ENCODE data around the gene GSC2.

GSC2 gene

DNA sequence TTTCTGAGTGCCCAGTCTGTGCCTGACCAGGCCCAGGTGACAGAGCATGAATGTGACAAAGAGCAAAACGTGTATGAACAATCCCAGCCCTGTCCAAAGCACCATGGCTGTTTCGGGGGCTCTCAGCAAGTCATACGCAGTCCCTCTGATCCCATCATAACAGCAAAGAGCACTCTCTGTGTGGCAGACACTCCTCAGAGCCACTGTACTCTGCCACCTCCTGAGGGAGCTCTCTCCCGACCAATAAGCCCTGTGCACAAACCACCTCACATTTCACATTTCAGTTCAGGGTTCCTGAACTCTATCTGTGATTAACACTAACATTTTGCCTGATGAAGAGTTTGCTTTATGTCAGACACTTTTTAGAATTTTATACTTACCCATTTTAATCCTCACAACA lies 34.5 kb downstream of the GSC2 start:
- no peak for DNase-seq

DNA sequence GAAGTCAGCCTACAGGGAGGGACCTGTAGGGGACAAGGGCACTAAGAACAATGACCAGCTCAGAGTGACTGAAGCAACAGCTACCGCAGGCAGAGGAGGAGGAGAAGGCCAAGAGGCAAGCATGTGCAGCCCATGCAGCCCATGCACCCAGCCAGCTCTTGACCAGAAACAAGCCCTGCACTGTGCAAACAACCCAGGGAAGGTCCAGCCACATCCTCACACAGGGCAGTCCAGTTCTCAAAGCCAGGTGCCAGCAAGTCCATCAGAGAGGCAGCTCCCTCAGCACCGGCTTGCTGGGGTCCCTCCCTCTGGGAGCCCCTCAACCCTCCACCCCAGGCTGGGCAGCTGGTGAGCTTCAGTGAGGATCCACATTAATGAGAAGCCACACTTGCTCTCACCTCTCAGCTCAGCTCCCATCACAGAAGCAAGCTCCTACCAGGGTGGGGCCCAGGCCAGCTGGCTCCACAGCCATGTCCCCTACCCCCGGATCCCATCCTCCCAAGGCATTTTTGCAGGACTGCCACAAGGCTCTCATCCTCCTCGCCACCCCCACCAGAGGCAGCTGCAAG lies 35.0 kb downstream of the GSC2 start:
- no peak for DNase-seq

DNA sequence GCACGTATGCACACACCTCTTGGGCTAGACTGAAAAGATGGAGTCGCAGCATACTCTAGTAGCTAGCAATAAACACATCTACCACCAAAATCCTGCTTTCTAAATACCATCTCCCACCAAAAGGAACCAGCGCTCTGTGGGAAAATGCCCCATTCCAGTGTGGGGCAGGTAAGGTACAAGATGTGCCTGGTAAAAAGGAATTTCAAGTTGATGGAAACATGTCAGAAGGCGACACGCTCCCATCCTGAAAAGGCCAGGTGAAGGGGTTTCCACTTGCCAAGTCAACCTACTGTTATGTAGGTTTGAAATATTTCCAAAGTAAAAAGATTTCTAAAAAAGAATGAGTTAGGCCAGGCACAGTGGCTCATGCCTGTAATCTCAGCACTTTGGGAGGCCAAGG lies 36.7 kb downstream of the GSC2 start:
- DNase-seq: no peak

DNA sequence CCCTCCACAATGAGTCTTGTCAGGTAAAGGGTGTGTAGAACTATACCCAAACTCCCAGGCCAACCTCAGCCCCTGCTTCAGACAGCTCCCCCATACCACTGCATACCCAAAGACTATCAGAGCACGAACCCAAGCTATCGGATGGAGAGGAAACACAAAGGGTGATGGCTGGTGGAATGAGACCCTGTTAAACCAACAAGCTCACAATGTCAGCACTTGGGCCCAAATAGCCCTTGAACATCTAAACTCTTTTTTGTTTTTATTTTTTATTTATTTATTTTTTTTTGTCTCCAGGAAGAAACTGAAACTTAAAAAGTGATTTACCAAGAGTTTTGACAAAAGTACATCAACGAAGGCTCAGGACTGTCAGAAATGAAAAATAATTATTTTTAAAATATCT lies 38.5 kb downstream of the GSC2 start:
- no peak for DNase-seq

DNA sequence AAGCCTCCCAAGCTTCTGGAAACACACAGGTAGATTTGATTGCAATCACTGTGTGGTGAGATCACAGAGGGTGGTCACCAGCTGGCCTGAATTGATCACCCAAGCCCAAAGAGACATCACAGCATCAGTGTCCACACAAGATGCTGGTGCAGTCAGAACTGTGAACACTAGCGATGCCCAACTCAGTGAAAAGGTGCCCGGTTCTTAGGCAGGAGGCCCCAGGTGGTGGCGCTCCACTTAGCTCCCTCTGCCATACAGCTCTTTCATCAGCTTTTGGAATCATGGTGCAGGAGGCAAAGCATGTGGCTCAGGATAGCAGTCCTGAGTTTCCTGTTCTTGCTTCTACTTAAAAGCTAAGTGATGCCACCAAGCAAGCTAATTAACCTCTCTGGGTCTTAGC lies 39.0 kb downstream of the GSC2 start:
- no peak for DNase-seq

DNA sequence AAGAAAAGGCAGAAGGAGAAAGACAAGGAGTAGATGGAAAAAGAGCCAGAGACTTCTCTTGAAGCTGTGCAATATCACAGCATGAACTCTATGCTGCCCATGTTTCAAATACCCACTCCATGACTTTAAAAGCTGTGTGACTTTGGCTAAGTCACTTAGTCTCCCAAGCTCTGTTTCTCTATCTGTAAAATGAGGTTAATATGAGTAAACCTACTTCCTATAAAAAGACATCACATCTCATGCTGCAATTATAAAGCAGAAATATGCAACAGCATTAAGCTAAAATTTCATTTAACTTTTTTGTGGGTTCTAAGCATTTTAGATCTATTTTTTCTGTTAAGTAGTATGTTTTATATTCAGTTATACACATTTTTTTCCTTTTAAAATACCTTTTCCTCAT lies 39.4 kb downstream of the GSC2 start:
- DNase-seq: no peak

DNA sequence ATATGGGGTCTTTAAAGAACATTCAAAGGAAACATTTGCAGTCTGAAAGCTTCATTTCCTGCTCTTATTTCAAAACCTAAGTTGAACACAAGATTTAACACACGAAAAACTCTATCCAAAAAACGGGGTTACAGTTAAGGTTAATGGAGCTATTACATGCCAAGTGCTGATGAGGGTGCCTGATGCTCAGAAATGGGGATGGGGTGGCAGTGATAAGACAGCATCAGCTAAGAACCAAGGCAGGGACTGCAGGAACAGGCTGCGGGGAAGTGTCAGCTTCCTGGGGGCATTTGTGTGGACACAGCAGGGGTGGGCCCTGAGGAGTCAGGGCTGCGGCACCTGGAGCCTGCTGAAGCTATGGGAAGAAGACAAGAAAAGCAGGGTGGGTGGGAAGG lies 40.0 kb downstream of the GSC2 start:
- no peak for DNase-seq

DNA sequence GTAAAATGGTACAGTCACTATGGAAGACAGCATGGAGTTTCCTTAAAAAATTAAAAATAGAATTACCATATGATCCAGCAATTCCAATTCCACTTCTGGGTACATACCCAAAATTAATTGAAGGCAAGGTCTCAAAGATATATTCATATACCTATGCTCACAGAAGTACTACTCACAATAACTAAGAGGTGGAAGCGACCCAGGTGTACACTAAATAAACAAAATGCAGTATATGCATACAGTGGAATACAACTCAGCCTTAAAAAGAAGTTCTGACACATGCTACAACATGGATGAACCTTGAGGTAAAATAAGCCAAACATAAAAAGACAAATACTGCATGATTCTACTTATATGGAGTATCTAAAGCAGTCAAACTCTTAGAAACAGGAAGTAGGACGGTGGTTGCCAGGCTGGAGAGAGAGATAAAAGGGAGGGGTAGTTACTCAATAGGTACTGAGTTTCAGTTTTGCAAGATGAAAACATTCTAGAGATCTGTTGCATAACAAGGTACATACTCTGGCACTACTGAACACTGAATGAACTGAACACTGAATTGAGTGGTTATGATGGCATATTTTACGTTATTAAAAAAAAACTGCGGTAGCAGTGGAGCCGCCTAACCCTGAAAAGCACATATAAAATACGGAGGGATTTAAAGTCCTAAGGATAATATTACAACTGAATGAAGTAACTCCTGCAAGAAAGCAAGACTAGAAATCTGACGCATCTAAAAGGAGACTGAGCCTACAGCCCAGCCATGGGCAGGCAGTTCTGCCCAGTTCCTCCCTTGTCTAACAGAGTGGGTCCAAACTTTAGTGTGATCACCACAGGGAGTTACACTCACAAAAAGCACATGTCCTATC lies 40.7 kb downstream of the GSC2 start:
- DNase-seq: peak; percentile 16

DNA sequence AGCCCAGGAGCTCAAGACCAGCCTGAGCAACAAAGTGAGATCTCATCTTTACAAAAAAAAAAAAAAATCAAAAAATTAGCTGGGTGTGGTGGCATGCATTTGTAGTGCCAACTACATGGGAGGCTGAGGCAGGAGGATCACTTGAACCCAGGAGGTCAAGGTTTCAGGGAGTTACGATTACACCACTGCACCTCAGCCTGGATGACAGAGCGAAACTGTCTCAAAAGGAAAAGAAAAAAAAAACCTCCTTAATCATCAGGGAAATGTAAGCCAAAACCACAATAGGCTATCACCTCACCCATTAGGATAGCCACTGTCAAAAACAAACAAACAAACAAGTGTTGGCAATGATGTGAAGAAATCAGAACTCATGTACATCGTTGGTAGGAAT lies 41.3 kb downstream of the GSC2 start:
- DNase-seq: no peak

DNA sequence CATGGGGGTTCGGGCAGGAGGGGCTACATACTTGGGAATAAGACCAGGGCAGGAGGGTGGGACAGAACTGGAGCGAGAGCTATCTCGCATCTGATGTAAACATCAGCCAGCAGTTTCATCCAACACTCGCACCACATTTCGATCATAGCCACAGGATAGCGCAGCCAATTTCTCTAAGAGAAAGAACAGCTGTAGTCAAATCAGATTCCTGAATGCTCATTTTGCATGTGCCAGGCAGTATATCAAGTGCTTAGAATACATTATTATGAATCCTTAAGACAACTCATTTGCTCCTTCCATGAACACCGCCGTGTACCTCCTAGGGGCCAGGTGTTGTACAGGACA lies 42.4 kb downstream of the GSC2 start:
- DNase-seq: no peak

DNA sequence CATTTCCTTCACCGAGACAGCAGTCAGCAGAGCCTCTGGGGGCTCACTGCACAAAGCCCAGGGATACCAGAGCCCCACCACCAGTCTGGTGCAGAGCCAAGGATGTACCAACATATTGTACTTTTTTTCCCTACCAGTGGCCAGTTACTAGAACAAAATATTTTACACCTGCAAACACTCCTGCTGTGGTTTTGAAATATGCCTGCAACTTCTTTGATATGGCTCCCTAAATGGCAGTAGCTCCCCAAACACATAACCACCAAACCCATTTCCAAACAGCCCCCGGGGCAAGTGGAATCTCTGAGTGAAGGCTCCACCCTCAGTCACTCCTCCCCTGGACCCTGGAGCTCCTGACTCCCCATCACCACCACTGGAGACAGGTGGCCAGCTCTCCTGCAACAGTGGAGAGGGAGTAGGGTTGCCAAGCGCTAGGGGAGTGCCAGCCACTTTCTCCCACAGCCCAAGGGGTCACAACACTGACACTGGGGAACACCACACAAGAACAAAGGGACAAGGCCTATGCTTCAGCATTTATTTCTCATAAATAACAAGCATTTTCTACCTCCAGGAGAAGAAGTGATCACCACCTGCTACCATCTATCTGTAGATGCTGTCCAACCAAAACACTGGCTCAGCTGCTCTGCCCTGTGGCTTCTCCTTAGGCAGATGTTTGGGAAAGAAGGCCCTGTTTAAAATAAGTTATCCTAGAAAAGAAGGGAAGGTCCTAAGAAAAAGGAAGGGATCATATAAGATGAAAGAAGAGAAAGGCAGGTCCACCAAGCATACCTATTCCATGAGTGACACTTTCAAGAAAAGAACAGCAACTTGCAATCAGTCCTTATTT lies 43.0 kb downstream of the GSC2 start:
- no peak for DNase-seq

DNA sequence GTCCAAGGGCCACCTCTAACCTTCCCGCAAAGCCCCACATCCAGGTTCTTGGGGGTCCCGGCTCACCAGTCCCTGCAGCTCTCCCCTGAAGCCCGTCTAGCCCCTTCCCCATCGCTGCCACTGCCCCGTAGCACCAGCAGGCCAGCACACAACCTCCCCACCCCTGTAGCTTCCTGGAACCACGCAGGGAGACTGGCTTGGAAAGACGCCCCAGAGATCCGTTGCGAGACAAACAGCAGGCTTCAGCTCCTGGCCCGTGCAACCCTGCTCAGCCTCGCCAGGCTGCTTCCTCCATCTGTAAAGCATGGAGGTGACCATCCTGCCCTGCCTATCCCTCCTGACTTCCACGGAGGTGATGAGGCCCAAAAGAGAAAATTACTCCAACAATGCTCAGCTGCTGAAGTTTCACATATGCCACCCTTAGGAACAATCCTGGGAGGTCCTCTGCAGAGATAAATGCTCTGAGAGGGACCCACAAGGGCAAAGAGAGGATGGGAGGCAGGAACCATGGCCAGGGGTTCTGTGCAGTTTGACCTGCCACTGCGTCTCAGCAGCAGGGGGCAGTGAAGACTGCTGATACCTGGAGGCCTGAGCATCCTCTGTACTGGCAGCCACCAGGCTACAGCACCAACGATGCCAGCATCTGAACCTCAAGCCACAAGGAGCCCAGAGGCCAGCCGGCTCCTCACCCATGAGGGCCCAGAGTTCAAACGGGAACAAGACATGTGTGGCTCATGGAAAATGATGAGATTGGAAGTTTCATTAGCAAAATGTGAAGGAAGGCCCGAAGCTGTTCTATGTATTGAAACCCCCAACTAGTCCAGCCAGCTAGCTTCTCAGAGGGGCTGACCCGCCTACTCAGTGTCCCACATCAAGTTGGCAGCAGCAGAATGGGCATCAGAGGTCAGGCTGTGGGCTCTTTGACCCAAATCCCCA lies 44.0 kb downstream of the GSC2 start:
- no peak for DNase-seq

DNA sequence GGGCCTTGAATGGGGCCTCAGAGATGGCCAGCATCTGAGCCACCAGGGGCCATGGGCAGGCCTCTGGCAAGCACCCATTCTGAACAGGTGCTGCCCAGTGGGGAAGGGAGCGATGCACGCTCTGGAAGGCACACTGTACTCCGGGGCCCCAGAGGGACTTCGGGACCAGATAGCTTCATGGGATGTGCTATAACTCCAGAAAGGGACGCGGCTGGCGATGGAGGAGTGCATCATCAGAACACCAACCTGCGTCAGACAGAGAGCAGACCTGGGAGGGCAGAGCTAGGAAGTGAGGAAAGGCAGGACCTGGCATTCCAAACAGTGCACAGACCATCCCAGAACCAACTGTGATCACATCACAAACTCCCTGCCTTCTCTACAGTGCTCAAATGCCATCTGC lies 44.6 kb downstream of the GSC2 start:
- DNase-seq: no peak

DNA sequence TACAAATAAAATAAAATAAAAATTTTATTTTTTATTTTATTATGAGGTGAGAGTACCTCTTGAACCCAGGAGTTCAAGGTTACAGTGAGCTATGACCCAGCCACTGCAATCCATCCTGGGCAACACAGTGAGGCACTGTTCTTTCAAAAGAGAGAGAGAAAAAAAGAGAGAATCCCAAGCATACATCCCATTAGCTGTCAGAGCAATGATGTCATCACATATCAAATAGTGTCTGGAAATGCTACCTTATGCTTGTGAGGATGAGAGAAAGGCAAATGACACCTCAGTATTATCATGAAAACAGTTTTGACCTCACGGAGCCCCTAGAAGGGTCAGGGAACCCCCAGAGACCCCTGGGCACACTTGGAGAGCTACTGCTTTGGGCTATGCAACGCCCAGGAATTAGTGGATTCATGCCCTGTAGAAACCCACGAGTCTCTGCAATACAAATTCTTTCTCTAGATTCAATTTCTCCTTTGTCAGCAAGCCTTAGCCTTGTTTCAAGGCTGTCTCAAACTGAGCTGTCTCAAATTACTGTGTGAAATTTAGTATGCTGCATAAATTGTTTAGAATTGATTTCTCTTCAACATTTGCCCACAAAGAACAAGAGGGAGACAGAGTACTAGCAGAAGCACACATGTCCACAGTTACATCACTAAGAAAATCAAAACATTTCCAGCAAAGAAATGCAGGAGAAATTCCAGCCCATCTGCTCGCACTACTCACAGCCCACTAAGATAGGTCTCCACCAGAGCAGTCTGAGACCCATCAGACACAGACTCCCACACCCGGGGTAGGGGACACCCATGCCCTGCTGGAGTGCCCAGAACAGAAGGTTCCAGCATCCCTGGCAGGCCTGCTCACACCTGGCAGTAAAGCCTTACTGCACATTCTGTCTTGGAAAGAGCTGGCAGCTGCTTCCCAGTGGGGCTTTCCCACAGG lies 45.9 kb downstream of the GSC2 start:
- no peak for DNase-seq

DNA sequence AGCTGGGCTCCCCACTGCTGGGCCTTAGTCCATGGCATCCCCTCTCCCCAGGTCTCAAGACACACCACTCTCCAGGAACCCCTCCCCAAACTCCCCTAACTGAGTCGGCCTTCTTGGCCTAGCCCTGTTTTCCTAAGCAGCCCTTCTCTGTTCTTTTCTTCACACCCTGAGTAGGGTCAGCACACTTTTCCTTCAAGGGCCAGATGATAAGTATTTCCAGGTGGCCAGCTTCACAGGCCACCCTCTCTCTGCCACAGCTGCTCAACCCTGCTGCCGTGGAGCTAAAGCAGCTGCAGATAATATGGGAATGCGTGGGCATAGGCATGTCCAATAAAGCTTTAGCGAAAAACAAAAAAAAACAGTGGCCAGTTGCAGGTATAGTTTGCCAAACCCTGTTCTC lies 51.9 kb downstream of the GSC2 start:
- DNase-seq: no peak

DNA sequence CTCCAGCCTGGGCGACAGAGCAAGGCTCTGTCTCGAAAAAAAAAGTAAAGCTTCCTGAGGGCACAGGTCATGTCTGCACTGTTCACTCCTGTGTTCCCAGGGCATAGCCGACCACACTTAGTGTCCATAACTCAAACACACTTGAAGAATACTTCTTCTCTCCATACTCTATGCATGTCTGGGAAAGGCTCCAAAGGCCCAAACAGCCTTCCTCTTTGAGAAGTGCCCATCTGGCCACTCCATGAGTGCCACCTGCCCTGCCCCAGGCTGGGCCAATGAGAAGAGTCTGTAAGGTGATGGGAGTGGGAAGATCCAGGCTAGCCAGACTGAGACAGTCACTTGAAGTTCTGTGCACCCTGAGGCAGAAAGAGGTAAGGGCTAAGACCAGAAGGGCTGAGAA lies 52.6 kb downstream of the GSC2 start:
- no peak for DNase-seq

Data from DMS153 (cell line).